NCI-H82 treated with DMSO at 0.1 percent for 48 hours (cell line): ENCODE results near the gene GALNS.

Experiments used
- DNase-seq: peaks from one replicate; lab custom pipeline; 2025; ENCODE audit not compliant: unreplicated experiment; lab: John Stamatoyannopoulos, UW

The GALNS gene

GRCh38 chr16:88859381-88860091 lies 2.8 kb upstream of the GALNS start:
- no peak for DNase-seq

GRCh38 chr16:88857728-88858339 lies 1.1 kb upstream of the GALNS start:
- DNase-seq = peak; percentile 35

GRCh38 chr16:88856122-88856827 lies 472 bp downstream of the GALNS start:
- DNase-seq = no peak

- no peak for DNase-seq
These were observed 1.0 kb downstream of the GALNS start for GRCh38 chr16:88855736-88856121.

GRCh38 chr16:88855176-88855575 lies 1.6 kb downstream of the GALNS start:
- DNase-seq = no peak

- no peak for DNase-seq
These were observed 2.2 kb downstream of the GALNS start for GRCh38 chr16:88854306-88855111.

GRCh38 chr16:88853325-88853941 lies 3.3 kb downstream of the GALNS start:
- DNase-seq = no peak

- DNase-seq = no peak
These were observed 5.1 kb downstream of the GALNS start for GRCh38 chr16:88851616-88852015.

GRCh38 chr16:88850531-88851199 lies 6.1 kb downstream of the GALNS start:
- DNase-seq = no peak

- no peak for DNase-seq
These were observed 8.2 kb downstream of the GALNS start for GRCh38 chr16:88848557-88848956.

- DNase-seq = no peak
These were observed 9.1 kb downstream of the GALNS start for GRCh38 chr16:88847654-88848053.

GRCh38 chr16:88846088-88846487 lies 10.7 kb downstream of the GALNS start:
- no peak for DNase-seq

GRCh38 chr16:88844419-88845036 lies 12.2 kb downstream of the GALNS start:
- DNase-seq = no peak

- no peak for DNase-seq
These were observed 13.5 kb downstream of the GALNS start for GRCh38 chr16:88843256-88843655.

- DNase-seq = no peak
These were observed 13.9 kb downstream of the GALNS start for GRCh38 chr16:88842806-88843205.

- DNase-seq = no peak
These were observed 14.4 kb downstream of the GALNS start for GRCh38 chr16:88842308-88842756.

GRCh38 chr16:88841521-88842307 lies 15.0 kb downstream of the GALNS start:
- no peak for DNase-seq

- no peak for DNase-seq
These were observed 16.0 kb downstream of the GALNS start for GRCh38 chr16:88840600-88841215.
